Upper lobe of right lung (tissue), 1 donor: ENCODE results near the gene WWOX. TPM values are rescaled to one million over a fixed set of nuclear protein-coding genes. Genes with fewer than 3 reads are reported as not detected.

Experiments
- ATAC-seq: fragments of 200-7000 bp; cut with Tn5 transposase; one replicate; pipeline ENCODE4 v1.9.1; 2020; ENCODE audit warnings: mild to moderate bottlenecking, moderate library complexity
- DNase-seq: peaks from one replicate; pipeline ENCODE4 v3.0.0-alpha.2; 2020
- H3K27ac ChIP-seq: fragments of 200-600 bp; one replicate; pipeline ENCODE4 v1.8.0; 2022
- H3K27me3 ChIP-seq: fragments of 200-600 bp; one replicate; pipeline ENCODE4 v1.8.0; 2022; ENCODE audit warnings: mild to moderate bottlenecking
- H3K36me3 ChIP-seq: fragments of 200-600 bp; one replicate; pipeline ENCODE4 v1.8.0; 2022
- H3K4me1 ChIP-seq: fragments of 200-600 bp; one replicate; pipeline ENCODE4 v1.8.0; 2022
- H3K4me3 ChIP-seq: fragments of 200-600 bp; one replicate; pipeline ENCODE4 v1.8.0; 2022; ENCODE audit warnings: mild to moderate bottlenecking
- H3K9me3 ChIP-seq: fragments of 200-600 bp; one replicate; pipeline ENCODE4 v1.8.0; 2022
- intact Hi-C: fragments of 100-400 bp; cut with DNase I; formaldehyde crosslinking; loops from one replicate; pipeline ENCODE4 v1.11.0; 2022
- total RNA-seq: library from RNA; stranded (reverse); fragmentation: NEBNext Ultra II Directional; extraction: Animal tissue kit (Norgen Biotek cat#: 25700); gene quantifications from one replicate; pipeline ENCODE4 v1.2.1, GENCODE V29; 2021
- TF ChIP-seq, protein P1 (sequence below): fragments of 200-600 bp; IDR thresholded peaks from one replicate; pipeline ENCODE4 v1.8.0; 2022; ENCODE audit warnings: antibody characterized with exemption
- donor health status: DM: no; HTN: yes; CAD: no; lungs with severe emphysema.

WWOX gene
- total RNA-seq, 1 donor from 2014 or later, result 17.0 TPM

DNA sequence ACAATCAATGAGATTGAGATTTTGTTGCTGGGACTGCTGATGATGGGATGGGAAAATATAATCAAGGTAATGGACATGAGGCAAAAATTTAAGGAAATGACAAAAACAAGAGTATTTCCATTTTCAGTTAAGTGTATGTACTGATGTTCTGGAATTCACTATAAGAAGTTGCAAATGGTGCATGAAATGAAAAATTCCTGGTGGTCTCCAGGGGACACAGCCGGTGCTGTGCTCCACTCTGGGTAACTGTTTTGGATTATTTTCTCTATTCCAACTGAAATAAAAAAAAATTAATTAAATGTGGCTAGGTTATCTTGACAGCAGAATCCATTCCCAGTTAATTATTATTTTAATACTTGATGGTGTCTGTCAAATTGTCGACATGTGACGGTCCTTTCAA lies 305.6 kb downstream of the WWOX start:
- no peak for DNase-seq
- H3K27ac ChIP-seq, result no peak overlapping the region
- no peak overlapping the region for H3K4me3 ChIP-seq
- H3K27me3 ChIP-seq, result no peaks in the 10 kb centered on the region
- intact Hi-C loops, result no loop called here
- no peaks in the 10 kb centered on the region for H3K9me3 ChIP-seq
- no peaks in the 10 kb centered on the region for H3K4me1 ChIP-seq
- no peak for ATAC-seq
- no peaks in the 10 kb centered on the region for H3K36me3 ChIP-seq
- TF ChIP-seq, protein P1, sequence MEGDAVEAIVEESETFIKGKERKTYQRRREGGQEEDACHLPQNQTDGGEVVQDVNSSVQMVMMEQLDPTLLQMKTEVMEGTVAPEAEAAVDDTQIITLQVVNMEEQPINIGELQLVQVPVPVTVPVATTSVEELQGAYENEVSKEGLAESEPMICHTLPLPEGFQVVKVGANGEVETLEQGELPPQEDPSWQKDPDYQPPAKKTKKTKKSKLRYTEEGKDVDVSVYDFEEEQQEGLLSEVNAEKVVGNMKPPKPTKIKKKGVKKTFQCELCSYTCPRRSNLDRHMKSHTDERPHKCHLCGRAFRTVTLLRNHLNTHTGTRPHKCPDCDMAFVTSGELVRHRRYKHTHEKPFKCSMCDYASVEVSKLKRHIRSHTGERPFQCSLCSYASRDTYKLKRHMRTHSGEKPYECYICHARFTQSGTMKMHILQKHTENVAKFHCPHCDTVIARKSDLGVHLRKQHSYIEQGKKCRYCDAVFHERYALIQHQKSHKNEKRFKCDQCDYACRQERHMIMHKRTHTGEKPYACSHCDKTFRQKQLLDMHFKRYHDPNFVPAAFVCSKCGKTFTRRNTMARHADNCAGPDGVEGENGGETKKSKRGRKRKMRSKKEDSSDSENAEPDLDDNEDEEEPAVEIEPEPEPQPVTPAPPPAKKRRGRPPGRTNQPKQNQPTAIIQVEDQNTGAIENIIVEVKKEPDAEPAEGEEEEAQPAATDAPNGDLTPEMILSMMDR, result no peak

DNA sequence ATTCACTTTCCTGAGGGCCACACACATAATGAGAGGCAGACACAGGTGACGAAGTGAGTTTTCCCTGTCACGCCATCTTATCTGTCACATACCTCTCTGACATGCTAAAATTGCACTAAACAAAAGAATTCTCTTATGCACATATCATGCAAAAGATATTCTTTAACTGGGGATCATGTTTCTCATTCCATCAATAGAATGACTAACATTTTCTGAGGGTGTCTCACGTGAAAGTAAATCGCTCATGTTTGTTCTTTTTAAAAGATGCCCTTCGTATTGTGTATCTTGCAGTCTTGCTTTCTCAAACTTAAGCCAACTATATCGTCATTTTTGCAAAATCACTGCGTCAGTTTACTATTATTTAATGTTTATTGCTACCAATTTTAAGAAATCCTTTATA lies 306.4 kb downstream of the WWOX start:
- Histone ChIP-seq H3K4me3 (no peak overlapping the region), H3K36me3 (no peaks in the 10 kb centered on the region), H3K4me1 (no peaks in the 10 kb centered on the region), H3K9me3 (no peaks in the 10 kb centered on the region), H3K27me3 (no peaks in the 10 kb centered on the region), H3K27ac (no peak overlapping the region)
- TF ChIP-seq, protein P1, result no peak
- intact Hi-C loops, result no loop called here
- no peak for DNase-seq
- ATAC-seq, result no peak

DNA sequence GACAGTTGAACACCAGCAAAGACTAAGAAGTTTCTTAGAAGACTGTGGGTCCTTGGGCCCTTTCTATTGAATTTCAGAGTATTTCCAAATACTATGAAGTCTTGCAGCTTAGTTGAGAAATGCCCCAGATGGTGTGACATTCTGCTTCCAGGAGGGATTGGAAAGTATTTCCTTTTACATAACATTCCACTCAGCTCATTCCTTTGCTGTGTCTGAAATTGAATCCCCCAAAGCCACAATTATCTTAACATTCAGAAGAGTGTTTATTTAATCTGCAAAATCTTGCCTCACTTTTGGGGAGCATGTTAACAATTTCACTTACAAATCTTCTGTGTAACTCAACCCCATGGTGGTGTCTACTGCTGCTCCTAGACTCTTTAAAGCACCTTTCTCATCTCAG lies 307.7 kb downstream of the WWOX start:
- ATAC-seq (no peak), DNase-seq (no peak)
- intact Hi-C loops, result no loop called here
- H3K4me3 ChIP-seq, result no peak overlapping the region
- H3K36me3 ChIP-seq, result no peaks in the 10 kb centered on the region
- H3K4me1 ChIP-seq, result no peaks in the 10 kb centered on the region
- H3K9me3 ChIP-seq, result no peaks in the 10 kb centered on the region
- no peak overlapping the region for H3K27ac ChIP-seq
- H3K27me3 ChIP-seq, result no peaks in the 10 kb centered on the region
- TF ChIP-seq, protein P1, result no peak

DNA sequence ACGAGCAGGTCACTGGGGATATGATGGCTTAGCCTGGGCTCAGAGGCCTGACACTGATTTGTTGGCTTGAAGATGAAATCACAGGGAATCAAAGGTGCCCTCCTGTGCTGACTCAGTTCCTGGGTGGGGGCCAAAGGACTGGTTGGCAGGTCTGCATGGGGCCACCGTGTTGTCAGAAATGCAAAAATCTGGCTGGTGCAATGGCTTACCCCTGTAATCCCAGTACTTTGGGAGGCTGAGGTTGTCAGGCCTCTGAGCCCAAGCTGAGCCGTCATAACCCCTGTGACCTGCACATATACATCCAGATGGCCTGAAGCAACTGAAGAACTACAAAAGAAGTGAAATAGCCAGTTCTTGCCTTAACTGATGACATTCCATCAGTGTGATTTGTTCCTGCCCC lies 314.2 kb downstream of the WWOX start:
- DNase-seq, result no peak
- Histone ChIP-seq H3K27me3 (no peaks in the 10 kb centered on the region), H3K4me1 (no peaks in the 10 kb centered on the region), H3K9me3 (no peaks in the 10 kb centered on the region), H3K4me3 (no peak overlapping the region), H3K27ac (no peak overlapping the region), H3K36me3 (no peaks in the 10 kb centered on the region)
- TF ChIP-seq, protein P1, result no peak
- intact Hi-C loops, result no loop called here
- ATAC-seq, result no peak

DNA sequence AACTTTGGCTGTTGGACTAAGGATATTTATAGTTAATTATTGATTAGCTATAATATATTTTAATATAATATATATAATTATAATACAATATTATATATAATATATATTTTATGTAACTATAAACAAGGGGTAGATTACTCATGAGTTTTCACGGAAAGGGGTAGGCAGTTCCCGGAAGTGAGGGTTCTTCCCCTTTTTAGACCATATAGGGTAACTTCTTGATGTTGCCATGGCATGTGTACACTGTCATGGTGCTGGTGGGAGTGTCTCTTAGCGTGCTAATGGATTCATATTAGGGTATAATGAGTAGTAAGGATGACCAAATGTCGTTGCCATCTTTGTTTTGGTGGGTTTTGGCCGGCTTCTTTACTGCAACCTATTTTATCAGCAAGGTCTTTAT lies 315.6 kb downstream of the WWOX start:
- no peak for DNase-seq

DNA sequence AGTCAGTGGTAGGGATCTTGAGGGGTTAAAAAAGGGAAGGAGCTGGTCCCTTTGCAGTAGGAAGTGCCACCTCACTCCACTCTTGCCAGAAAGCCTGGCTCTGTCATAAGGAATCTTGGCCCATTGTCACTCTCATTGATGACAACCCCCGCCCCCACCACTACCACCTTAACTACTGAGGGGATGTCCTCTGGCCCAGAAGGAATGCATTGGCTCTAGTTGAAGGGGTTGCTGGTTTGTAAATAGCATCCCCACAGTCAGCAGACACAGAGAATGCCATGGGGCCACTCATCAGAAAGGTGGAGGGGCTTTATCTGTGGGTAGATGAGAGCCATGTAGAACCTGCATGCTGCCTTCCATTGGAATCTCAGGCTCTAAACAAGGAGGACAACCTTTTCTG lies 316.2 kb downstream of the WWOX start:
- ATAC-seq, result no peak

More for the DNA sequence above, 315.6 kb downstream of the WWOX start:
- TF ChIP-seq, protein P1, result no peak
- ATAC-seq, result no peak
- Histone ChIP-seq H3K36me3 (no peaks in the 10 kb centered on the region), H3K27ac (no peak overlapping the region), H3K9me3 (no peaks in the 10 kb centered on the region), H3K4me1 (no peaks in the 10 kb centered on the region), H3K27me3 (no peaks in the 10 kb centered on the region), H3K4me3 (no peak overlapping the region)
- intact Hi-C loops, result no loop called here

More for the DNA sequence above, 316.2 kb downstream of the WWOX start:
- no peaks in the 10 kb centered on the region for H3K9me3 ChIP-seq
- H3K4me1 ChIP-seq, result no peaks in the 10 kb centered on the region
- no peak overlapping the region for H3K27ac ChIP-seq
- DNase-seq, result no peak
- intact Hi-C loops, result no loop called here
- TF ChIP-seq, protein P1, result no peak
- H3K4me3 ChIP-seq, result no peak overlapping the region
- no peaks in the 10 kb centered on the region for H3K36me3 ChIP-seq
- no peaks in the 10 kb centered on the region for H3K27me3 ChIP-seq
